Smooth muscle cell (in vitro differentiated cells): ENCODE measurements around the gene NPTX1. TPM values are rescaled to one million over a fixed set of nuclear protein-coding genes. Genes with fewer than 3 reads are reported as not detected.

Experiments used
- DNase-seq: peaks from one replicate; lab custom pipeline; 2025; ENCODE audit not compliant: unreplicated experiment; lab: John Stamatoyannopoulos, UW
- H2AFZ ChIP-seq: fragments of 200-600 bp; sonication (generic); 2 replicates; pipeline ENCODE4 v1.6.0; 2016; ENCODE audit warnings: antibody characterized with exemption, low read depth, mild to moderate bottlenecking
- H3F3A ChIP-seq: fragments of 200-600 bp; sonication (generic); 2 replicates; pipeline ENCODE4 v1.6.0; 2017; ENCODE audit warnings: antibody characterized with exemption, low read depth
- H3K27ac ChIP-seq: fragments of 200-600 bp; sonication (generic); 2 replicates; pipeline ENCODE4 v1.5.1; 2016; ENCODE audit warnings: low read depth, mild to moderate bottlenecking
- H3K27me3 ChIP-seq: fragments of 200-600 bp; sonication (generic); 2 replicates; pipeline ENCODE4 v1.6.1; 2016; ENCODE audit warnings: low read depth, mild to moderate bottlenecking
- H3K36me3 ChIP-seq: fragments of 200-600 bp; sonication (generic); 2 replicates; pipeline ENCODE4 v1.5.1; 2016; ENCODE audit warnings: low read depth
- H3K4me1 ChIP-seq: fragments of 200-600 bp; sonication (generic); 2 replicates; pipeline ENCODE4 v1.5.1; 2016; ENCODE audit warnings: low read depth
- H3K4me2 ChIP-seq: fragments of 200-600 bp; sonication (generic); 2 replicates; pipeline ENCODE4 v1.6.0; 2016; ENCODE audit warnings: mild to moderate bottlenecking
- H3K4me3 ChIP-seq: fragments of 200-600 bp; sonication (generic); 2 replicates; pipeline ENCODE4 v1.5.1; 2016; ENCODE audit warnings: mild to moderate bottlenecking
- H3K79me2 ChIP-seq: fragments of 200-600 bp; sonication (generic); 2 replicates; pipeline ENCODE4 v1.6.0; 2016; ENCODE audit warnings: low read depth, mild to moderate bottlenecking
- H3K9ac ChIP-seq: fragments of 200-600 bp; sonication (generic); 2 replicates; pipeline ENCODE4 v1.6.0; 2016; ENCODE audit warnings: low read depth
- H3K9me3 ChIP-seq: fragments of 200-600 bp; sonication (generic); replicated peaks from 2 replicates; pipeline ENCODE4 v1.5.1; 2016; ENCODE audit warnings: low read depth
- H4K20me1 ChIP-seq: fragments of 200-600 bp; sonication (generic); 2 replicates; pipeline ENCODE4 v1.6.0; 2016; ENCODE audit warnings: low read depth
- CTCF ChIP-seq: fragments of 200-600 bp; sonication (generic); IDR thresholded peaks from 2 replicates; pipeline ENCODE4 v1.5.1; 2017; ENCODE audit warnings: borderline replicate concordance, mild to moderate bottlenecking, antibody characterized with exemption; ENCODE audit not compliant: insufficient read depth, poor library complexity, severe bottlenecking
- WGBS: methylation state at CpG from one replicate; pipeline ENCODE4 v1.1.7; 2016; ENCODE audit warnings: low lambda C conversion rate; 5-methylcytosine and 5-hydroxymethylcytosine counted together
- polyA plus RNA-seq: library from polyadenylated mRNA; unstranded; fragments of >200 nt; fragmentation: Nextera tagmentation; extraction: Ambion mirVana; gene quantifications from 2 replicates; pipeline ENCODE4 v1.2.1, GENCODE V29; 2016
- total RNA-seq: library from RNA; depleted of rRNA; stranded (reverse); fragments of >200 nt; gene quantifications from 2 replicates; pipeline ENCODE4 v1.2.3, GENCODE V29; 2014

The NPTX1 gene
- total and polyA plus RNA-seq, 2 experiments from 2014 or later: 1.8 to 5.9 TPM

GRCh38 chr17:80465327-80465974, 11.0 kb downstream of the NPTX1 start:
- Histone ChIP-seq H3K4me3 (no peak overlapping the region), H3K27ac (no peak overlapping the region), H3K4me2 (no peak overlapping the region), H2AFZ (no peak overlapping the region), H3K79me2 (no peaks in the 10 kb centered on the region), H3K36me3 (no peaks in the 10 kb centered on the region), H4K20me1 (no peaks in the 10 kb centered on the region), H3K27me3 (peaks cover 70% of the 10 kb centered on the region), H3K9me3 (no peaks in the 10 kb centered on the region), H3F3A (no peaks in the 10 kb centered on the region), H3K4me1 (no peaks in the 10 kb centered on the region), H3K9ac (no peak overlapping the region)
- 84% methylated on average over 20 of the region's 20 CpGs for WGBS
- TF ChIP-seq CTCF: no peak
- no peak for DNase-seq

GRCh38 chr17:80464486-80464885, 11.9 kb downstream of the NPTX1 start:
- H4K20me1 ChIP-seq: no peaks in the 10 kb centered on the region
- no peaks in the 10 kb centered on the region for H3K4me1 ChIP-seq
- no peaks in the 10 kb centered on the region for H3F3A ChIP-seq
- no peak overlapping the region for H2AFZ ChIP-seq
- no peaks in the 10 kb centered on the region for H3K36me3 ChIP-seq
- no peaks in the 10 kb centered on the region for H3K9me3 ChIP-seq
- no peak overlapping the region for H3K27ac ChIP-seq
- H3K4me3 ChIP-seq: no peak overlapping the region
- H3K9ac ChIP-seq: no peak overlapping the region
- no peak for DNase-seq
- no peaks in the 10 kb centered on the region for H3K79me2 ChIP-seq
- TF ChIP-seq CTCF: no peak
- peaks cover 65% of the 10 kb centered on the region for H3K27me3 ChIP-seq
- no peak overlapping the region for H3K4me2 ChIP-seq
- WGBS: 88% methylated on average over 7 of the region's 8 CpGs

GRCh38 chr17:80463784-80464400, 12.5 kb downstream of the NPTX1 start:
- TF ChIP-seq CTCF: no peak

More at GRCh38 chr17:80463784-80464400, 12.5 kb downstream of the NPTX1 start:
- peaks cover 64% of the 10 kb centered on the region for H3K27me3 ChIP-seq
- H3K9ac ChIP-seq: no peak overlapping the region
- H3K79me2 ChIP-seq: no peaks in the 10 kb centered on the region
- no peak for DNase-seq
- no peaks in the 10 kb centered on the region for H4K20me1 ChIP-seq
- H3K9me3 ChIP-seq: no peaks in the 10 kb centered on the region
- H3K27ac ChIP-seq: no peak overlapping the region
- H2AFZ ChIP-seq: no peak overlapping the region
- H3K4me1 ChIP-seq: no peaks in the 10 kb centered on the region
- no peak overlapping the region for H3K4me3 ChIP-seq
- no peaks in the 10 kb centered on the region for H3F3A ChIP-seq
- no peak overlapping the region for H3K4me2 ChIP-seq
- 81% methylated on average over 11 of the region's 13 CpGs for WGBS
- H3K36me3 ChIP-seq: no peaks in the 10 kb centered on the region
